ENCODE data around the gene RPL22L1.
A peak's percentile ranks its signal among the peaks of the same experiment; 100 is the strongest.
"Not testable (repeated sequence)": the region's sequence is repeated elsewhere in the genome, so short reads cannot be mapped to it uniquely, and the experiment has no call there.

RPL22L1 gene

DNA sequence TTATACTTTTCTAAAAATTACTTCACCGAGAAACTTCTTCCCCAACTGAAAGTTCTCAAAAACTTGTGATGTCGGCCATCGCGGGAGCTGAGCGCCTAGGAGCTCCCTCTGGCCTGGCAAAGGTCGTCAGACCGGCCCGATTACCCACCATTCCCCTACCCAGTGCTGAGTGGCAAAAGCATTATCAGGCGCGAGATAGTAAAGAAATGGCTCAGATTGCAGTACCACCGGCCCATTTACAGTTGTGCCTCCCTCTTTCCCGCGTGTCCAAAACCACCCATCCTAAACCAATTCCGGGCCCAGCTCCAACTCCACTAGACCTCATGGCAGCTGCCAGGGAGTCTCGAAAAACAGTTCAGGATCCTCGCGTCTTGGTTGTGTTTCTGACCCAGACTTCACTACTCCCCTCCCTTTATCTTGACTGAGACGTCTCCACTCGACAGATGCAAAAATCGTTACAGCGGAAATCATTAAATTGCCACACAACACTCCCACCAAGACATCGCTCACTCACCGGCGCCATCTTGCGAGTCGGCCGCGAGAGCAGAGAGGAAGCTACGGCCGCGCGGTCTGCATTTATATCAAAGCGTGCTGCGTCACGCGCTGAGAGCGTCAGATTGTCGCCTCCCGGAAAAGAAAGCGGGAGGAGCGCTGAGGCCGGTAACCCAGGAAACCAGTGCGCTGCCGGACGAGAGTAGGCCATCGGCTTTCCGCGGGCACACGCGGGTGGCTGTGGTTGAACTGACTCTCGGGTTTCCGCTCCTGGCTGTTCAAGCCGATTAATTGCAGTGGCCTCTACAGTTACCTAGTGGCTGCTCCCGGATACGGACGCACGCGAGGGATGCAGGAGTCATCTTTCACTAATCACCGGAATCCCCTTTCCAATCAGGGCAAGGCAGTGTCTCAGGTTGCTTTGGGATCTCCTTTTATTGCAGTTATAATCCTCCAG, at the start of gene RPL22L1:
Gene RPL22L1 (minus strand): TSS at position 551 of the 949 bp plus-strand sequence. CDS start 28 bp downstream, at position 523.
- Mint-ChIP-seq H3K4me1 (ENCODE audit: low read depth) (peaks cover 27% of the 10 kb centered on the region), H3K36me3 (ENCODE audit: low read depth) (peaks cover 52% of the 10 kb centered on the region)

DNA sequence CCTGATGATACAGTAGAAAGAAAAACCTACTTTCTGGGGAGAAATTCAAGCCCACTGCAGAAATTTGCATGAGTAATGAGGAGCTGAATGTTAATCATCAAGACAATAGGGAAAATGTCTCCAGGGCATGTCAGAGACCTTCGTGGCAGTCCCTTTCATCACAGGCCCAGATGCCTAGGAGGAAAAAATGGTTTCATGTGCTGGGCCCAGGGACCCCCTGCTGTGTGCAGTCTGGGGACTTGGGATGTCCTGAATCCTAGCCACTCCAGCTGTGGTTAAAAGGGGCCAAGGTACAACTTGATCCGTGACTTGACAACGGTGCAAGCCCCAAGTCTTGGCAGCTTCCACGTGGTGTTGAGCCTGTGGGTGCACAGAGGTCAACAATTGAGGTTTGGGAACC, 48.7 kb upstream of the RPL22L1 start:
- Mint-ChIP-seq H3K4me3 (no peak overlapping the region), H3K27ac (no peak overlapping the region), H3K9me3 (peaks cover 14% of the 10 kb centered on the region), H3K27me3 (peaks cover 9% of the 10 kb centered on the region), H3K36me3 (ENCODE audit: low read depth) (no peaks in the 10 kb centered on the region), H3K4me1 (ENCODE audit: low read depth) (no peaks in the 10 kb centered on the region)

More for the DNA sequence above, at the start of gene RPL22L1:
- Mint-ChIP-seq H3K9me3 (no peaks in the 10 kb centered on the region), H3K27ac (peak within 1 kb of the TSS; percentile 100), H3K4me3 (peak within 1 kb of the TSS; percentile 100), H3K27me3 (no peaks in the 10 kb centered on the region)

DNA sequence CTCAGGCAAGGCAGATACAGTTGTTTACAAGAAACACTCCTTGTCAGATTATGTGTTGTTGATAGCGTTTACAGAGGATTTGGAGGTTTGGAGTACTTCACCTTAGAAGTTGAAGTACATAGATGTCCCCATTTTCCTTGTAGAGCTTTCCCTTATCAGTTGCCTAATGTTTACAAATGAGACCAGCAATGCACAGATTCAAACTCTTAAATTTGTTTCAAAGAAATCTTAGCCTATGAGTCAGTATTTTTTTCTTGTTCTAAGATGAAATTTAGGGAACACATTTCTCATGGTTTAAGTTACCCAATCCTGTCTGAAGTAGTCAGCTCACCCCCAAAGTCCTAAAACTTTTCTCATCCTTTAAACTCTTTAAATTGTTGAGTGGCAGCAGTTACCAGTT, 44.7 kb upstream of the RPL22L1 start:
- no peak overlapping the region for H3K27ac Mint-ChIP-seq
- H3K36me3 Mint-ChIP-seq (ENCODE audit: low read depth), result no peaks in the 10 kb centered on the region
- peaks cover 23% of the 10 kb centered on the region for H3K9me3 Mint-ChIP-seq
- H3K4me1 Mint-ChIP-seq (ENCODE audit: low read depth), result peaks cover under 1% of the 10 kb centered on the region
- H3K4me3 Mint-ChIP-seq, result no peak overlapping the region
- peaks cover 3% of the 10 kb centered on the region for H3K27me3 Mint-ChIP-seq

DNA sequence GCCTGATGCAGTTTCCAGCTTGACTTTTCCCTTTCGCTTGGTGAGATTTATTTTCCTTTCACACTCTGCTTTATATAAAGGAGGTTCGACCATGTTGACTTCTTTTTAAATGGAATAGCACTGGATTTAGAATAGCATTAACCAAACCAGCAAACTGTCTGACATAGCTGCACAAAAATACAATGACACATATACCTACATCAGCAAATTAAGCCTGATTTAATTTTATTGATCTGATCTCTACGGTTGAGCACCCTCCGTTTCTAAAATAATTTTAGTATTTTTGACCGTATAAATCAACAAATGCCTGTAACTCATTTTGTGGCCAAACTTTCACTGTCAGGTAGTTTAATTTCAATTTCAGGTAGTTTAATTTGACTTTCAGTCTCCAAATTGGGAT, 44.2 kb upstream of the RPL22L1 start:
- H3K36me3 Mint-ChIP-seq (ENCODE audit: low read depth), result no peaks in the 10 kb centered on the region
- peaks cover 3% of the 10 kb centered on the region for H3K27me3 Mint-ChIP-seq
- H3K9me3 Mint-ChIP-seq, result peaks cover 23% of the 10 kb centered on the region
- peaks cover 4% of the 10 kb centered on the region for H3K4me1 Mint-ChIP-seq (ENCODE audit: low read depth)
- no peak overlapping the region for H3K4me3 Mint-ChIP-seq
- no peak overlapping the region for H3K27ac Mint-ChIP-seq

DNA sequence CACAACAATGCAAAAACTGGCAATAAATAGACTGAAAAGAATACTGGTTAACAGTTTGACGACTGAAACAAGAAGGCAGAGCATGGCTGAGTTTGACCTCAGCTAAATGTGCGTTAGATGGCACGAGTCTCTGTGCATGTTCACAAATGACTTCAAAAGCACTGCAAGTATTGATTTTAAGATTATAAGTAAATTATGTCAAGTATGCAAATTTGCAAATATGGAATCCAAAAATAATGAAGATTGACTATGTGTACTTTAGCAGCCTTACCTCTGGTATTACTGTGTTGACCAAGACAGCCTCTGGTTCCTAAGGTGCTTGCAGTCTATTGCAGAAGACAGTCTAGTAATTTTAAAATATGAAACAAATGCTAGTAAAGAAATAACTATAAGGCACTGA, 41.1 kb upstream of the RPL22L1 start:
- Mint-ChIP-seq H3K36me3 (ENCODE audit: low read depth) (peaks cover 1% of the 10 kb centered on the region), H3K27ac (no peak overlapping the region), H3K4me1 (ENCODE audit: low read depth) (peaks cover 18% of the 10 kb centered on the region), H3K9me3 (peaks cover 13% of the 10 kb centered on the region), H3K4me3 (no peak overlapping the region), H3K27me3 (peaks cover 3% of the 10 kb centered on the region)

DNA sequence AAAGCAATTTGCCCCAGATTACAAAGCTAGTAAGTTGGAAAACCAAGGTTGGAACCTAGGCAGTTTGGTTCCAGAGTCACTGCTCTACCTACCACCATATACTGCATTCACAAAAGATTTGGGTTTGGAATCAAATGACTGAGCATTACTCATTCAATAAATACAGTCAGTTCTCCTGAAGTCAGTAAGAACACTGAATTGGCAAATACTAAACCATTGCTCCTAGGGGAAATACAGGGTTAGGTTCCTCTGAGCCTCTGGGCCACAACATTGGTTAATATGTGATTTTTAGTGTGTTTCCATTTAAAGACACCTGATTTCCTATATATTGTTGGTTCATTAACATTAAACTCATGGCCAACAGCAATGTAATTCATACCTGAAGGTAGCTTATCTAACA, 40.5 kb upstream of the RPL22L1 start:
- H3K4me3 Mint-ChIP-seq, result no peak overlapping the region
- peaks cover 3% of the 10 kb centered on the region for H3K27me3 Mint-ChIP-seq
- H3K36me3 Mint-ChIP-seq (ENCODE audit: low read depth), result peaks cover 6% of the 10 kb centered on the region
- peaks cover 13% of the 10 kb centered on the region for H3K9me3 Mint-ChIP-seq
- no peak overlapping the region for H3K27ac Mint-ChIP-seq
- peaks cover 18% of the 10 kb centered on the region for H3K4me1 Mint-ChIP-seq (ENCODE audit: low read depth)

DNA sequence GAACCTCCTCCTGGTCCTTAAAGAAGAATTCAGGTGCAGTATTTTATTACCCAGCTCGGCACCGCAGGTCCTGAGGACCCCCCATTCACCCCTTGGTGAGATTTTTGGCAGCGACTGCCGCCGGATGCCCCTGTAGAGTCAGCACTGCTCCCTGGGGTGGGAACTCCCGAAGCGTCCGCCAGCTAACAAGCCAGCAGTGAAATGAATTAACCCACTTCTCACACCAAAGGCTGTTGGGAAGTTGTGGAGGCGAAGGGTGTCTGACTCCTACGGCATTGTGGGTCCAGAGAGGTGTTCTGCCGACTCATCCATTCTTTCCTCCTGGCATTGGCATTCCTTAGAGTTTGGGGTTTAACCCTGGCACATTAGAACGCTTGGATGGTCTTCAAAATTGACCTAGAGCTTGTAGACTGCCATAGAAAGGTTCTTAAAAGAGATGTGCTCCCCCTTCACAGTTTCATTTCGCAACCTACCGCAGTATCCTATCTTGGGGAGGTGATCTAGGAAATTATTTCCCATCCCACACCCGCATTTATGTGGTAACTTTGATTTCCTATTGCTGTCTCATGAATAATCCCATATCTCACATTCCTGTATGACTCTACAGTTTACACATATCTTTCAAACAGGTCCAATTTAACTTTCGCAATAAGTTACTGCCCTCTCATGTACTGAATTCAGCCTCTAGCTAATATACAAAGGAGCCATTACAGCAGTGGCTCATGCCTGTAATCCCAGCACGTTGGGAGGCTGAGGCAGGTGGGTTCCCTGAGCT, 39.3 kb upstream of the RPL22L1 start:
- Mint-ChIP-seq H3K36me3 (ENCODE audit: low read depth) (peaks cover 8% of the 10 kb centered on the region), H3K4me1 (ENCODE audit: low read depth) (peaks cover 18% of the 10 kb centered on the region), H3K27ac (no peak overlapping the region), H3K4me3 (peak overlapping the region; percentile 35), H3K9me3 (peaks cover 13% of the 10 kb centered on the region), H3K27me3 (no peaks in the 10 kb centered on the region)

DNA sequence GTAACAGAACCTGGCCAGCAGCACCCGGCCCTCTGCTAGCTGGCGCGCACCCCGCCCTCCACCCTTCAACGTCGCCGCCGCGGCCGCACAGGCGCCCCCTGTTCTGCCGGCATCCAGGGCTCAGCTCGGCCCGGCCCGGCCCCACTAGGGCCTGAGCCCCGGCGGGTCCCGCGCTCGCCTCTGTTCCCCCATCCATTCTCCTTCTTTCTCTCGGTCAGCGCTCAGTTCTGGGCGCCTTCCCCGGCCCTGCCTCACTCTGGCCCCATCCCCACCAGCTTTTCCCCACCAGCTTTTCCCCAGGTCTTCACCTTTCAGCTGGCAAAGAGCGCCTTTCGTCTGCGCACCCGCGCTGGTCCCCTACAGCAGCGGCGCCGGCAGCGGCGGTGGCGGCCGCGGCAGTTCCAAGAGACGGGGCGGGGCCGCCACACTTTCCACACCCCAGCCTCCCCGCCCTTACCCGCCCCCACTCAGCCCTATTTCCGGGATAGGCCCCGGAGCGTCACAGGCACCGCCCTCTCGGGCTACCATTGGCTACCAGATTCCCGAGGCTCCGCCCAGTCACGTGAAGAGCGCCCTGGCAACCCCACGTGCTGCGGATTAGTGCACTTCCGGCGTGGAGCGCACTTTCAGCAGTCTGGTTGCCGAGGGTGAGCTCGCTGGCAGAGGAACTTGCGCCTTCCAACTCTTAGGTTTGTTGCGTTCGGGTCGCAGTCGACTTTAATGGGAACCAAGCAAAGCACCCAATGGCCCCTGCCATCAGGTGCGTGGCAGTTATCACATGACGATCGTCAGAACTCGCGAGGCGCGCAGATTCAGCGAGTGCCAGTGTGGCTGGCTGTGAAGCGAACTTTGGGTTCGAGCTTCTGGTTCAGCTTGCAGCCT, 38.5 kb upstream of the RPL22L1 start, which contains the start of gene EIF5A2:
Gene EIF5A2 (minus strand): TSS at position 403 of the 882 bp plus-strand sequence. CDS start 831 bp downstream, outside the sequence.
- peak within 1 kb of the TSS; percentile 91 for H3K4me3 Mint-ChIP-seq
- H3K36me3 Mint-ChIP-seq (ENCODE audit: low read depth), result peaks cover 8% of the 10 kb centered on the region
- peaks cover 13% of the 10 kb centered on the region for H3K9me3 Mint-ChIP-seq
- H3K27me3 Mint-ChIP-seq, result no peaks in the 10 kb centered on the region
- peaks cover 18% of the 10 kb centered on the region for H3K4me1 Mint-ChIP-seq (ENCODE audit: low read depth)
- peak within 1 kb of the TSS; percentile 92 for H3K27ac Mint-ChIP-seq

DNA sequence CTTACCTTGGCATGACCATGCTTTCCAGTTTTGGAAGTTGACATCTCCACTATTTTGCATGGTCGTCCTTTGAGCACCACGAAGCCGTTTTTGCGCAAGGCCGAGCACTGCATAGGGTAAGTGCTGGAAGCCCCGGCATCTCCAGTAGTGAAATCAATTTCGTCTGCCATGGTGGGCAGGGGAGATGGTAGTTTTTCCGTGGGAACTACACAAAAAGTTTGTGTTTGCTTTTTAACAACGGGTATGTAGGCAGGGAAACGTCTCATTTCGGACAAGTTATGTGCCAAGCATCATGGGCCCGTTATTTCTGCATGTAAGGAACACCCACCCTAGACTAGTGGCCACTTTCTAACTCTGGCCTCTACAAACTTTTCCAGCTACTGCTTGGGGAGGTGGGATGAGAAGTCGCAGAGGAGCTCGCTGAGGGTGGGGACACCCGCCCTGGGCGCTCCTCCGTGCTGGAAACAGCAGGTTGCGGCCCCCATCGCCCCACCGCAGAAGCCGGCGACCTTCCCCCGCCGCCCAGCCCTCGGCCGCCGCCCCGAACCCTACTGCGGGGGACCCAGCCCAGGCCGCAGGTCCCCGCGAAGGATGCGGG, 37.7 kb upstream of the RPL22L1 start:
- peaks cover 10% of the 10 kb centered on the region for H3K36me3 Mint-ChIP-seq (ENCODE audit: low read depth)

DNA sequence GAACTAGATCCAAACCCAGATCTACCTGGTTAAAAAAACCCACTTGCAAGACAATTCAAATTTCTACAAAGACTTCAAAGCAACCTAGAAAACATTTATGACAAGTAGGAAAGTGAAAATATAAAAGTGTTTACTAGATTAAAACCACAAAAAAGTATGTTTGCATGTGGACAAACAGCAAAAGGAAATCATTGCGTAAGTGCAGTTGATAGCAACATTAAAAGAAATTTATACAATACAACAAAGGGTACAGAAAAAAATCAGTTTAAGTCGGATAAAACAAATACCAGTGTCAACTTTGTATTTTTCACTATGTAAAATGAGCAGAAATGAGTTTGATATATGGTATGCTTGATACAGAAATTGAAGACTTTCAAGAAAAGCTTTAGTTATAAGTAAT, 35.9 kb upstream of the RPL22L1 start:
- Mint-ChIP-seq H3K27ac (no peak overlapping the region), H3K4me3 (no peak overlapping the region), H3K4me1 (ENCODE audit: low read depth) (peaks cover 18% of the 10 kb centered on the region), H3K27me3 (no peaks in the 10 kb centered on the region), H3K9me3 (peaks cover 6% of the 10 kb centered on the region), H3K36me3 (ENCODE audit: low read depth) (peaks cover 22% of the 10 kb centered on the region)

More for the DNA sequence above, 37.7 kb upstream of the RPL22L1 start:
- Mint-ChIP-seq H3K27ac (no peak overlapping the region), H3K4me1 (ENCODE audit: low read depth) (peaks cover 18% of the 10 kb centered on the region), H3K9me3 (peaks cover 13% of the 10 kb centered on the region), H3K4me3 (peak overlapping the region; percentile 91), H3K27me3 (no peaks in the 10 kb centered on the region)

DNA sequence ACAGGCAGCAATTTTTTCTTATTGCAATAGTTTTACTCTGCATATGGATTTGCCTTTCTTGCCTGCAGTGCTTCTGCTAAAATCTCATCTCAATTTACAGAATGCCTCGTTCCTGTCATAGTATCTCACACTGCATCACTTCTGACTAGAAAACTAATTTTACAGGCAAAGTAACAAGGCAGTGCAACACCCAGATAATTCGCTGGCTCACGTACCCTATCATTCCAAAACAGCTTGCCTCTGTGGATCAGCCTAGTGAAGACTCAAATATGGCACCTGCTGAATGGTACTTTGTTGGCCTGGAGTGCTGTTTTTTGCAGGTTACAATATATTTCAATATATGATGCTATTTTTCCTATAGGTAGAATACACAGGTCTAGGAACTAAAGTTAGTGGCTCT, 33.1 kb upstream of the RPL22L1 start:
- Mint-ChIP-seq H3K27ac (no peak overlapping the region), H3K4me1 (ENCODE audit: low read depth) (peaks cover 14% of the 10 kb centered on the region), H3K36me3 (ENCODE audit: low read depth) (peaks cover 34% of the 10 kb centered on the region), H3K4me3 (no peak overlapping the region), H3K9me3 (no peaks in the 10 kb centered on the region), H3K27me3 (no peaks in the 10 kb centered on the region)

DNA sequence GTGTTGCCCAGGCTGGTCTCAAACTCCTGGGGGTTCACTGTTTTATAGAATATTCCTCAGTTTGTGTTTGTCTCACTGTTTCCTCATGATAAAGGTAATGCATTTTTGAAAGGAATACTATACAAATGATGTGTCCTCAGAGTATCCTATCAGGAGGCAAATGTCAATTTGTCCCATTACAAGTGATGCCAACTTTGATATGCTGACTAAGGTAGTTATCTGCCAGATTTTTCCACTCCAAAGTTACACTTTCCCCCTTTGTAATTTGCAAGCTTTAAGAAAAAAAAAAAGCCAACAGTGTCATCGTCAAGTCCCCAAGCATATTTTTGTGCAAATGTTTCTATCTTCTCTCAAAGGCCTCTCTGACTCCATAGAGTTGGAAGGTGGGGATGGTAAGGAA, 29.5 kb upstream of the RPL22L1 start:
- H3K9me3 Mint-ChIP-seq, result no peaks in the 10 kb centered on the region
- H3K4me3 Mint-ChIP-seq, result no peak overlapping the region
- H3K36me3 Mint-ChIP-seq (ENCODE audit: low read depth), result peaks cover 44% of the 10 kb centered on the region
- H3K4me1 Mint-ChIP-seq (ENCODE audit: low read depth), result peaks cover 3% of the 10 kb centered on the region
- H3K27ac Mint-ChIP-seq, result no peak overlapping the region
- H3K27me3 Mint-ChIP-seq, result no peaks in the 10 kb centered on the region

DNA sequence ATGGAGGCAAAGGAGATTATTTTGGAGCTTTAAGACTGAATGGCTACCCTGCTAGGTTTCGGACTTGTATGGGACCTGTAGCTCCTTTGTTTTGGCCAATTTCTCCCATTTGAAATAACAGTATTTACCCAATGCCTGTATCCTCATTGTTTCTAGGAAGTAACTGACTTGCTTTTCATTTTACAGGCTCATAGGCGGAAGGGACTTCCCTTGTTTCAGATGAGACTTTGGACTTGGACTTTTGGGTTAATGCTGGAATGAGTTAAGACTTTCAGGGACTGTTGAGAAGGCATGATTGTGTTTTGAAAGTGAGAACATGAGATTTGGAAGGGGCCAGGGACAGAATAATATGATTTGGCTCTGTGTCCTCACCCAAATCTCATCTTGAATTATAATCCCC, 28.0 kb upstream of the RPL22L1 start:
- Mint-ChIP-seq H3K27me3 (no peaks in the 10 kb centered on the region), H3K4me3 (no peak overlapping the region), H3K4me1 (ENCODE audit: low read depth) (peaks cover 3% of the 10 kb centered on the region), H3K36me3 (ENCODE audit: low read depth) (peaks cover 48% of the 10 kb centered on the region), H3K9me3 (no peaks in the 10 kb centered on the region), H3K27ac (no peak overlapping the region)

DNA sequence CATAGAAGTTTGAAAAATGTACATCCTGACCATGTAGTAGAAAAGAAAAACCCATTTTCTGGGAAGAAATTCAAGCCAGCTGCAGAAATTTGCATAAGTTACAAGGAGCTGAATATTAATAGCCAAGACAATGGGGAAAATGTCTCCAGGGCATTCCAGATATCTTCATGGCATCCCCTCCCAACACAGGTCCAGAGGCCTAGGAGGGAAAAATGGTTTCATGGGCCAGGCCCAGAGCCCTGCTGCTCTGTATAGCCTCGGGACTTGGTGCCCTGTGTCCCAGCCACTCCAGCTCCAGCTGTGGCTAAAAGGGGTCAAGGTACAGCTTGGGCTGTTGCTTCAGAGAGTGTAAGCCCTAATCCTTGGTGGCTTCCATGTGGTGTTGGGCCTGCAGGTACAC, 27.2 kb upstream of the RPL22L1 start:
- peaks cover 44% of the 10 kb centered on the region for H3K36me3 Mint-ChIP-seq (ENCODE audit: low read depth)

More for the DNA sequence above, 27.2 kb upstream of the RPL22L1 start:
- not testable (repeated sequence) for H3K27ac Mint-ChIP-seq; H3K27me3 Mint-ChIP-seq; H3K9me3 Mint-ChIP-seq; H3K4me1 Mint-ChIP-seq (ENCODE audit: low read depth); H3K4me3 Mint-ChIP-seq
